GM19035 (cell line): ENCODE measurements around the gene AKNA.

ENCODE experiments used
- ATAC-seq: cut with Tn5 transposase; IDR thresholded peaks from one replicate; pipeline ENCODE4 v1.9.1; 2021; ENCODE audit not compliant: unreplicated experiment

Gene AKNA

DNA sequence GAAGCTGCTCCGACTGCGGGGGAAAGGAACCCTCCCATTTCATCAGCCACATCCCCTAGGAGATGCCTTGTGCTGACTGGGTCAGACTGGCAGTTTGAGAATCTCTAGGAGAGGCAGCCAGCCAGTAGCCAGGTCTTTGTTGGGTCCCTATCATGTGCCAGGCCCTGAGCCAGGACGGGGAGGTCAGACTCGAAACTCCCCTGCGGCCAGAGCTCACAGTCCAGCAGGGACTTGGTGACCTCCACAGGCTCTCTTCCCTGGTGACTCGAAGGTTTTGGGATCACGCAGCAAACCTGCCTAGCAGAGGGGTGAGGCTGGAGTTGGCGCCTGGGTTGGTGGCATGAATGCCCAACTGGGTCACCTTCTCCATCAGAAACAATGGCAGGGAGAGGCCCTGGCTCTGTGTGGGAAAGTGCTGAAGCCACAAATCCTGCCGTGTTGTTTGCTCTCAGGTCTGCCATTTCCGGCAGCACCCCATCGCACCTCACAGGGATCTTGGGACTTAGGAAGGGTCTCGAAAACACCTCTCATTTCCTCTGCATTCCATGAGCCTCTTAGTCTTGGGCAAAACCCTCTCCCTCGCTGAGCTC lies 79.3 kb downstream of the AKNA start:
- ATAC-seq: no peak

DNA sequence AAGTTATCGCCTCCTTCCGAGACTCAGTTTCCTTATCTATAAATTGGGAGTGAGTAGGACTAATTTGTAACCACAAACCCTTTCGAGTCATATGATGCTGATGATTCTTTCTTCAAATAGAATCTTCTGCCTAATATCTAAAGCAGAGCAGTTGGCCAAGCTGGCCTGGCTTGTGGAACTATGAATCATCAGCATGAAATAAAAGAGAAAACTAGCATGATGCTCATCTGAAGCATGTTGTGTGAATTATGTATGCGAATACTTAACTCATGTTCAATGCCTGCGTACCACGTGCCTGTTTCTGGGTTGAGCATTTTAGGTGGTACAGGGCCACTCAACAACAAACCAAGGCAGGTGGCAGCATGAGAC lies 79.9 kb downstream of the AKNA start:
- ATAC-seq: no peak

DNA sequence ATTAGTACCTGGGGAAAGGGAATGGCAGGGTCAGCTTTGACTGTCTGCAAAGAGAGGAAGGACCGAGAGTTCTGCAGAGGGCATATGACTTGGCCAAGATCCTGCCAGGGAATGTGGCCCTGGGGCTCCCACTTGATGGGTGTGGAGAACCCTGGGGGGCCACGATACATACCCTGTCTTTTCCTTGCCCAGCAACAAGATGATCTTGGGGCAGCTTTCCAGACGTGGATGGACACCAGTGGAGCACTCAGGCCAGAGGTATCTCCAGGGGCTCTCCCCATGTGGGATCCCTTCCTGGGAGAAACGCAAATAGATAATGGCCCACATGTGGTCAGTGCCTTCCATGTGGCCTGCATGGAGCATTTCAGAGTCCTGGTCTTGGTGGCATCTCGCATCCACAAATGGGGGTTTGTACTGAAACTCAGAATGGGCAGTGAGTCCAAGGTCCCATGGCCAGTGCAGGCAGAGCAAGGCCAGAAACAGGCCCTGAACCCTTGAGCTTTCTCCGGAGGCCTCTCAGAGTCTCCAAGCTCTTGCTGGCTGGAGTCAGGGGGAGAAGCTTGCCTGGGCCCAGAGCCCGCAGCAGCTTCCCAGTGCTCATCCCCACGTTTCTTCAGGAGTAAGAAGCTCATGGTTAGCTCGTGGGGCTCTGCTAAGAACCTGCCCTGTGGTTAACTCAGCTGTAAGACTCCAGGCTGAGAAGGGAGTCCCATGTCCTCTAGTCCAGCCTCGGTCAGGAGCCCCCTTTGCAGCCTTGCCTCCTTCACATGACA lies 83.2 kb downstream of the AKNA start:
- ATAC-seq: no peak

DNA sequence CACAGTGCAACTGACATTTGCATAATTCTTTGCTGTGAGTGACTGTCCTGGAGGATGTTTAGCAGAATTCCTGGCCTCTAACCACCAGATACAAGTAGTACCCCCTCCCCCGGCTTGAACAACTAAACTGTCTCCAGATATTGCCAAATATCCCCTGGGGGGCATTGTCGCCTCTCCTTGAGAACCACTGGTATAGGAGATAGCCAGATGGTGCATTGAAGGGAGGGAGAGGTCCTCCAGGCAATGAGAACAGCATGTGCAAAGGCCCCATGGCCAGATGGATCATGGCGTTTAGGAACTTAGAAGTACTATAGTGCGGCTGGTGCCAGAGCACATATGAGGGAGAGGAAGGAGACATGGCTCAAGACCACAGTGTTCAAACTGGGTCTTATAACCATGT lies 83.8 kb downstream of the AKNA start:
- no peak for ATAC-seq

DNA sequence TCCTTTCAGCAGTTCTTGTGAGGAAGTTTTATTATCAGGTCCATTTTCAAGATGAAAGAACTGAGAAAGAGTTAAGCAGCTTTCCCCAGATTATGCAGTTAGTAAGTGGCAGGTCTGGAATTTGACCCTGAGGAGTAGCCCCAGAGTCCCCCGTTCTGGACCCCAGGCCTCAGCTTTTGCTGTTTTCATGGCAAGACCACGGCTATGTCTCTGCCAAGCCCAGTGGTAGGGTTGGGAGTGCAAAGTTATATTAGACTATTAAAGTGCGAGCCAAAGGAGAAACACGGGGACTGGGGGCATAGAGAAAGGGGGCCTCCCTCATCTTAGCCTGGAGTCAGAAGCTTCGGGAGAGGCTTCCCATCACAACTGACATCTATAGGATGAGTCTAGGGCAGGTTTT lies 84.2 kb downstream of the AKNA start:
- no peak for ATAC-seq

DNA sequence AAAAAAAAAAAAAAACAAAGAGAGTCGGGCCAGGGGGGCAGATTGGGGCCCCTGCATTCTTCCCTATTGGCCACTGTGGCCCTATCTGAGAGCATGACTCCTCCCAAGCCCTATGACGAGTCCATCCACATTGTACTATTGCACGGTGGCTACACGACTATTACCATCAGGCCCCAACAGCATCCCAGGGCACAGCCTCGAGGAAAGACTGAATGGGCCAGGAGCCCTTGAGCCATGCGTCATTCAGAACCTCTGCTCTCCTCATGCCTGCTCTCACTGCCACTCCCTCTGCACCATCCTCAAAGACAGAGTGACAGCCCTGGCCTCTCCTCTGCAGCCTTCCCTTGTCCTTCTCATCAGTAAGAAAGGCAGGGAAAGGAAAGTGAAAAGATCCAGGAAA lies 85.1 kb downstream of the AKNA start:
- ATAC-seq: no peak

DNA sequence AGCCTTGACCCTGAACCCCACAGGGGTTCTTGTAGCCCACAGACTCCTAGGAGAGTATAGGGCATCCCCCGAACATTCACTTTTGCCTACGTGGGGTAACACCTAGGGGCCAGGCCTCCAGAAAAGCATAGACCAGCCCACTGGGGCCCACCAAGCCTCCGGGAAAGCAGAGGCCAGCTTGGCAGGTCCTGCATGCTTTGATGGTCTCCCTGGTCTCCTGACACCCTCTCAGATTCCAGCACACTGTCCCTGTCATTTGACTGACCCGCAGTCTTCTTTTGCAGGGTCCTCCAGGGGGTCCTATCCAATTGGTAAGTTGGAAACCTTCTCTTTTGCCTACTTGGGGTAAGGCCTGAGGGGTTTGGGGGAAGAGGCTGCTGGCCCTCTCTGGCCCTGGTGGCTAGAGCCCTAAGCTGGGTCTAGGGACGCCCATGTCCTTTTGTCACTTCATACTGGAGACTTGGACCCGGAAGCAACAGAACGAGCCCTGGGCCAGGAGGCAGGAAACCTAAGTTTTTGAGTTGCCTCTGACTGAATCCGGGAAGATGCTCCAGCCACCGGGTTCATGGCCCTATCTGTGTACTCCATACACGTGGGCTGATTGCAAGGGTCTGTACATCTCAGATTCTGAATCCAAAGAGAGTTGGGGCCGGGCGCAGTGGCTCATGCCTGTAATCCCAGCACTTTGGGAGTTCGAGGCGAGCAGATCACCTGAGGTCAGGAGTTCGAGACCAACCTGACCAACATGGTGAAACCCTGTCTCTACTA lies 85.8 kb downstream of the AKNA start:
- no peak for ATAC-seq

DNA sequence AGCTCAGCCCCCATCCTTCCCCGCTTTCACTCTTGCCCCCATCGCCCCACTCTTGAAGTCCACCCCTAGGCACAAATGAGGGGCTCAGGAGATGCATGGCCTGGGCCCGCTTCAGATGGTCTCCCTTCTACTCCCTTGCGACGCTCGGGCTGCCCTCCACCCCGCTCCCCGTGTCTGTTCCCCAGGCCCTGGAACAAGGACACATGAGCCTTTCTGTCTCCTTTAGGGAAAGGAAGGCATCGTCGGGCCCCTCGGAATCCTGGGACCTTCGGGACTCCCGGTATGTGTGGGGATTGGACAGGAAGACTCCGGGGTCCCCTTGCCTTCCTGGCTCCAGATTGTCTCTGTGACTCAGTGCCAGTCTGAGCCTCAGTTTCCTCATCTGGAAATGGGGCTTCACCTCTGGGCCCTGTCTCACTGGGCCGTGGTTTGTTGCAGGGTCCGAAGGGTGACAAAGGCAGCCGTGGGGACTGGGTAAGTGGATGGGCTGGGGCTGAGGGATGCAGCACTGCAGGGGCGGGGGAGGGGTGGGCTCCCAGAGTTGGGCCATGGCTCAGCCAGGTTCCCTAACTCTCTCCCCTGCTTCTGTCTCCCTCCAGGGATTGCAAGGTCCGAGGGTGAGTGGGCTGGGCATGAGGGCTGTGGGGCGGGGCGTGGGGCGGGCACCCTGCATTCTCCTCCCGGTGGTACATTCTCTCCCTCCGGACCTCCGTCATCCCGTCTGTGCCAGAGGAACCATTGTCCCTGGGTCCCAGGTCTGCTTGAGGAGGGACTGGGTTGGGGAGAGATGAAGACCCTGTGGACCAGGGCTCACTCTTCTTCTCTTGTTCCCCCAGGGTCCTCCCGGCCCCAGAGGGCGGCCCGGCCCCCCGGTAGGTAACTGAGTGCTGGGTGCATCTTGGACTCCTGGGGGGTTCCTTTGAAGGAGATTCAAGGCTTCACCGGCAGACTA lies 86.7 kb downstream of the AKNA start:
- ATAC-seq: no peak

DNA sequence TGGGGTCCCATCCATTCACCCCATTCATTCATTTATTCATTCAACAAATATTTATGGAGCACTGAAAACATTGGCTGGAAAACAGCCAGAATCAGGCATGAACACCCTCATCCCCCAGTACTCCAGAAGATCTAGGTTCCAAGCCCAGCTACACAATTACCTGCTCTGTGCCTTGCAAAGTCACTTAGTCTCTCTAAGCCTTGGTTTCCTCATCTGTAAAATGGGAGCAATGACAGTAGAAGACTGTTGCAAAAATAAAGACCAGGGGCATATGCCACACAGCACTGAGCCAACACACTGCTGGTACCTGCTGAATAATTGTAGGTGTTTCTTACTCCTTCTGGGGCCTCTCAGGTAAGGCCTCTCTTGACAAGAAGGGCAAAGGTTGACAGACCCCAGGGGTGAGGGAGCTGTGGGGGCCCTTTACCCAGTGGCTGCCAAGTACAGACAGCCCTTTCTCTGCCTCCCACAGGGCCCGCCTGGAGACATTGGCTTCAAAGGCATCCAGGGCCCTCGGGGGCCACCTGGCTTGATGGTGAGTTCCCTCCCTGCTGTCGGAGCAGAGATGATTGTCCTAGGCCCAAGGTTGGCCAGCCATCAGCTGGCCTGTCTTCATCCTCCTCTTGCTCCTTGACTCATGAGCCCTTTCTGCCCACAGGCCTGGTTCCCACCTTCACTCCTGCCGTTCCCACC lies 87.5 kb downstream of the AKNA start:
- no peak for ATAC-seq

DNA sequence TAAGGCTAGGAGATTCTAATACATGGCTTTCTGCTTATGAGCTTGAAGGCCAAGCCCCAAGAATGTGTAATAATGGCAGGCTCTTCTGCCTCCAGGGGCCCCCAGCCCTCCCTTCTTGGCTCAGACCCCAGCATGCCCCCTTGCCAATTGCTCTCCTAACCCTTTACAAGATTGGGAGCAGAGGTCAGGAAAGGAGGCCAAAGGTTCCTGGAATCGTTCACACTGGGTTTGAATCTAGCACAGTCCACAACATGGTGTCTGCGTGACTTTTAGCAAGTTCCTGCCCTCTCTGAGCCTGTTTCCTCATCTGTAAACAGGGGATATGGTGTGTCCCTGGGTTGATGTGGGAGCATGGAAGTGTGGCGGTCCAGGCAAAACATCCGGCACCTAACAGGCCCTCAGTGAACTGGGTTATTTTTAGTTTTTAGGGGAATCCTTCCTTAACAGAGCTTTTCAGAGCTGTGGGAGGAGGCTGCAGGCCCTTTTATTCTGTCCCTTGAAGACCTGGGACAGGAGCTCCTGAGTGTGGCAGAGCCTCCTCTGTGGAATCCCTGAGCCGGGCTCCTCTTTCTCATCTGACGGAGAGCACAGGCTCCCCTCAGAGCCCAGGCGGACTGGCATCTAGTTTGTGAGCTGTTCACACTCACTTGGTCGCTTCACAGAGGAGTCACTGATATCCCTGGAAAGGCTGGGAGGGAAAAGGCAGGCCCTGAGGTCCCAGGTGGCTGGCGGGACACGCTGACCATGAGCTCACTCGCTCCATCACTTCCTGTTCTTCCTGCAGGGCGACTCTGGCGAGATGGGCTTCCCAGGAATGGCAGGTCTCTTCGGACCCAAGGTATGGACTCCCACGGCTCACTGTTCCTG lies 88.3 kb downstream of the AKNA start:
- no peak for ATAC-seq

DNA sequence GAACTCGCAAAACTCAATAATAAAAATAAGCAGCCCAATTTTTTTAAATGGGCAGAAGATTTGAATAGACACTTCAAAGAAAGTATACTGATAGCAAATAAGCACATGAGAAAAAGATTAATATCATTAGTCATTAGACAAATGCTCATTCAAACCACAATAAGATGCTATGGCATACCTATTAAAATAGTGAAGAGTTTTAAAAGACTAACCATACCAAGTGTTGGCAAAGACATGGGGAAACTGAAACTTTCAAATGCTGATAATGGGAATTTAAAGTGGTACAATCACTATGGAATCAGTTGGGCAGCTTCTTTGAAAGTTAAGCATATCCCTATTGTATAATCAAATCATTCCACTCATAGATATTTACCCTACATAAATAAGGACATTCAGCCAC lies 91.4 kb downstream of the AKNA start:
- no peak for ATAC-seq

DNA sequence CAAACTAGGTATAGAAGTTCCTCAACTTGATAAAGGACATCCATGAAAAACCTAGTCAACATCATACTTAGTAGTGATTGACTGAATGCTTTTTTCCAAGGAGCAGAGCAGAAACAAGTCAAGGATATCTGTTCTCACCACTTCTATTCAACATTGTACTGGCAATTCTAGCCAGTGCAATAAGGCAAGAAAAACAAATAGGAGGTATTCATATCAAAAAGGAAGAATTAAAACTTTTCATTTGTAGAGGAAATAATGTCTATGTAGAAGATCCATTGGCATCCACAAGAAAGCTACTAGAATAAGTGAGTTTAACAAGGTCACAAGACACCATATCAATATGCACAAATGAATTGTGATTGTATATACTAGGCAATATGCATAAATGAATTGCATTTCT lies 93.1 kb downstream of the AKNA start:
- no peak for ATAC-seq

DNA sequence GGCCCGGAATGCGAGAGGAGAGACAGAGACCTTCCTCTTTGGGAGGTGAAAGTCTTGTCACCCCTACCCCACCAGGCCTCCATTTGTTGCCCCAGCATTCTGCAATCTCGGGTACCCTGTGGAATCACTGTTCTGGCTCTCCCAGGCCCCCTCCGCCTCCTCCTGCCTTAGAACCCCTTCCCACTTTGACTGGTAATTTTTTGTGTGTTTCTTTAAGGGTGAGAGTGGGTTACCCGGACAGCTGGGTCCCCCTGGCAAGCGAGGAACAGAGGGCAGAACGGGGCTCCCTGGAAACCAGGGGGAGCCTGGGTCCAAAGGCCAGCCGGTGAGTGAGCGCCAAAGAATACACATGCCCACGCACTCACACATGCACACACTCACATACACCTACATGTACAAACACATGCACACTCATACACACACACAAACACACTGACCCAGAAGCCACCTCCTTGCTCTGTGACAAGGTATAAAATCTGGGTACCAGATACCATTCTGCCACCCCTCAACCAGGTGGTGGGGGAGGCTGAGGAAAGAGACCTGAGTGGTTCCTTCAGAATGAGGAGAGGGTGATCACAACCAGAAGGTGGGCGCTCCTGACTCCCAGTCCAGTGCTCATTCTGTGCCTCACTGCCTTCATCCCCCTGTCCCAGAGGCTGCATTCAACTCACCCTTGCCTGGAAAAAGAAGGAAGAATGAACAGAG lies 95.7 kb downstream of the AKNA start:
- no peak for ATAC-seq

DNA sequence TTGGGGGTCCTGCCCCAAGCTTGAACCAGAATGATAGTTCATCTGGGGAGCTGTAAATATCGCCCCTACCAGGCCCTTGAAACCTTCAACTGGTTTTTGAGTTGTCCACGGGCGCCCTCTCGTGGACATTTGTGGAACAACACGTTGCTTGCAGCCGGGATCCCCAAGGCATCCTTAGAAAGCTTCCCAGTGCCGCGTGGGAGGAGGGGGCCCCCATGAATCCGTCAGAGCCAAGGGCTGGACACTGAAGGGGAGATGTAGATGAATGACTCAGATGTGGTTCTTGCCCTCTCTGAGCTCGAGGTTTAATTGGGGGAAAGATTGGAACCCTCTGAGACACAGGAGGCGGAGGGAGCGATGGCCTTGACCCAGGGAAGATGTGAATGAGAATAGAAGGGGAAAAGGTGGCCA lies 96.7 kb downstream of the AKNA start:
- no peak for ATAC-seq

DNA sequence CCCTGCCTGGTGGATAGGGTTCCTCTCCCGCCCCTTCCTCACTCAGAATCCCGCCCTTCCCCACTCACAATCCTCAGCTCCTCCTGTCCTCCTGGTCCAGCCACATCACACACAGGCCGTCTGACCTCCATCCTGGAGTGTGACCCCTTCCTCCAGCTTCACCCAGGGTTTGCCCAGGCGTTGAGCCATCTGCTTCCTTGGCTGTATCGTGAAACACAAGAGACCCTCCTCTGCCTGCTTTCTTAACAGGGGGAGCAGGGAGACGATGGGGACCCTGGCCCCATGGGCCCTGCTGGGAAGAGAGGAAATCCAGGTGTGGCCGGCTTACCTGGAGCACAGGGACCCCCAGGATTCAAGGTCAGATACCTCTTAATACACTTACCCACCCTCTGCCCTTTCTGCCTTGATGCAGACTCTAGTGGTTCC lies 97.2 kb downstream of the AKNA start:
- no peak for ATAC-seq

DNA sequence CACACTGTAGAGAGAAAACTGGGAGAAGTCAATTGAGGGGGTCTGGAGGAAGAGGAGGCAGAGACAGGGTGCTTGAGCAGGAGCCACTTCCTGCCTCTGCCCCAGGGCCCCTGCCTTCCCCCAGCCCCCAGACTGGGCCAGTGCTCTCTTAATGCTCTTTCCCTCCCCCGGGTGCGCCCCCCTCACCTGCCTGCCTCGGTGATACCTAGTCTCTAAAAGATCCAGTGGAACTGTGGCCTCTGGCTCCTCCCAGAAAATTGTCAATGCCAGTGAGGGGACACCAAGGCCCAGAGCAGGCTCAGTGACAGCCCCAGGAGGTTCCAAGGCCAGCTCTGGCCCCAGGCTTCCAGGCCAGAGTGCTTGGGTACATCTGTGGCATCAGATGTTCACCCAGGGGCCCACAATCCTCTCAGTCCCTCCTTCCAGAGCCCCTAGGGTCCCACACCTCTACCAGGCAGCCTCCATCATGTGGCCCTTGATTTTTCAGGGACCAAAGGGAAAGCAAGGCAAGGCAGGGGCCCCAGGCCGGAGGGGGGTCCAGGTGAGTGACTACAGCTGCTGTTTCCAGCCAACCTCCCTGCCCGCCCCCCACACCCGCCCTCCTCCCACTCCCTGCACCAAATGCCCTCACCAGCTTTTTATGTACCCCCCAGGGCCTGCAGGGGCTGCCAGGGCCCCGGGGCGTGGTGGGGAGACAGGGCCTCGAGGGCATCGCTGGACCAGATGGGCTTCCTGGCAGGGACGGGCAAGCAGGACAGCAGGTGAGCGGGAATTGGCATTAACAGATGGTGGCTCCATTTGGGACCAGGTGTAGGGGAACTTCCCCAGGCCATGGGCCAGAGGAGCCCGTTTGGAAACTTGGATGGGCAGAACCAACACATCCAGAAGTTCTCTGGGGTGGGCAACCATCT lies 98.0 kb downstream of the AKNA start:
- ATAC-seq: no peak

DNA sequence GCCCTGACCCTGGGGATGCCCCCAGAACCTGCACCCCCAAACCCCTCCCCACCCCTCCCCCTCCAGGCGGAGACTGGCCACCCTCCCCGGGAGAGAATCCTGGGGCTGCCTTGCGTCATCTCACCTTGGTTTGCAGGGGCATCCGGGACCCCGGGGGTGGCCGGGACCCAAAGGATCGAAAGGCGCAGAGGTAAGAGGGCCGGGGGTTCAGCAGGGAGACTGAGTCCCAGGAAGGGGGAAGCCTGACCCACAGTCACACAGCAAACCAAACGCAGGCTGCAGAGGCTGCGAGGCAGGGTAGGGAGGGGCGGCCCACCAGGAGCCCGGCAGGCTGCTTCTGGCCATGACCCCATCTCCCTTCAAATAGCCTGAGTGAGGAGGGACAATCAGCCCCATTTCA lies 98.7 kb downstream of the AKNA start:
- ATAC-seq: no peak
